Nephron progenitor cell (in vitro differentiated cells): Measurements from ENCODE around the gene PRR7.

ENCODE experiments used
- DNase-seq: peaks from one replicate; pipeline ENCODE4 v3.0.0; 2021
- H3K27ac Mint-ChIP-seq: 2 replicates; pipeline ENCODE4 v1.8.0; 2021; ENCODE audit warnings: mild to moderate bottlenecking, moderate library complexity, mixed read lengths
- H3K27me3 Mint-ChIP-seq: 2 replicates; pipeline ENCODE4 v1.8.0; 2021; ENCODE audit warnings: mild to moderate bottlenecking, low read depth, mixed read lengths; ENCODE audit not compliant: poor library complexity
- H3K36me3 Mint-ChIP-seq: 2 replicates; pipeline ENCODE4 v1.8.0; 2021; ENCODE audit warnings: low read depth, mixed read lengths
- H3K4me1 Mint-ChIP-seq: 2 replicates; pipeline ENCODE4 v1.8.0; 2021; ENCODE audit warnings: mixed read lengths
- H3K4me3 Mint-ChIP-seq: 2 replicates; pipeline ENCODE4 v1.8.0; 2021; ENCODE audit warnings: mild to moderate bottlenecking, moderate library complexity, mixed read lengths
- H3K9me3 Mint-ChIP-seq: 2 replicates; pipeline ENCODE4 v1.8.0; 2021; ENCODE audit warnings: mild to moderate bottlenecking, moderate library complexity, mixed read lengths
- CTCF ChIP-seq: fragments of 200-600 bp; sonication (generic); IDR thresholded peaks from 2 replicates; pipeline ENCODE4 v1.5.0; 2021; ENCODE audit warnings: antibody characterized with exemption

Gene PRR7

GRCh38 chr5:177505075-177505474, 58.5 kb downstream of the PRR7 start:
- DNase-seq = no peak
- TF ChIP-seq CTCF = no peak
- Mint-ChIP-seq H3K36me3 (peaks cover 12% of the 10 kb centered on the region), H3K27ac (no peak overlapping the region), H3K4me3 (no peak overlapping the region), H3K4me1 (peaks cover 33% of the 10 kb centered on the region), H3K27me3 (no peaks in the 10 kb centered on the region), H3K9me3 (no peaks in the 10 kb centered on the region)
